A549 (cell line): ENCODE data around the gene RAB3B. TPM values are rescaled to one million over a fixed set of nuclear protein-coding genes. Genes with fewer than 3 reads are reported as not detected.
A peak's percentile ranks its signal among the peaks of the same experiment; 100 is the strongest.

ENCODE experiments used
- ATAC-seq, 2 experiments: fragments of 200-7000 bp in 1 of 2; fragments of >200 bp in 1 of 2; cut with Nextera tagmentation in 1 of 2; cut with Tn5 transposase in 1 of 2; 3 replicates each; pipeline versions ENCODE4 v1.8.0 to v1.9.1; 2018 to 2020; ENCODE audit warnings: mild to moderate bottlenecking in 1 of 2, moderate library complexity in 1 of 2
- CTCF ChIA-PET: fragments of 300-600 bp; sonication (Branson Sonifier 250); formaldehyde crosslinking; extraction: SDS; loops from one replicate; lab custom pipeline; 2021; ENCODE audit warnings: antibody characterized with exemption, inconsistent platforms; lab: Yijun Ruan, JAX
- POLR2A ChIA-PET: fragments of 350-600 bp; formaldehyde crosslinking; extraction: SDS; loops from one replicate; lab custom pipeline; 2021; ENCODE audit warnings: antibody characterized with exemption, inconsistent platforms; lab: Yijun Ruan, JAX
- DNase-seq, 2 experiments: peaks; one replicate each; pipeline versions ENCODE4 v3.0.0 to v3.0.0-alpha.2; 2011 to 2016; ENCODE audit warnings: low read depth in 1 of 2, low spot score in 1 of 2
- FAIRE-seq: peaks from 2 replicates; lab custom pipeline; 2011; peaks lifted over from hg19 to GRCh38; lab: Jason Lieb, UNC
- H3K27ac ChIP-seq, 2 experiments: fragments of >200 bp; sonication (Bioruptor Twin); formaldehyde crosslinking; 3 replicates each; pipeline ENCODE4 v1.5.1; 2016 to 2017
- H3K4me1 ChIP-seq: fragments of >200 bp; sonication (Bioruptor Twin); formaldehyde crosslinking; 3 replicates; pipeline ENCODE4 v1.6.1; 2016
- H3K4me2 ChIP-seq: fragments of >200 bp; sonication (Bioruptor Twin); formaldehyde crosslinking; 3 replicates; pipeline ENCODE4 v1.6.1; 2016
- H3K4me3 ChIP-seq: fragments of >200 bp; sonication (Bioruptor Twin); formaldehyde crosslinking; 3 replicates; pipeline ENCODE4 v1.5.1; 2016
- H3K9me3 ChIP-seq: fragments of >200 bp; sonication (Bioruptor Twin); formaldehyde crosslinking; 3 replicates; pipeline ENCODE4 v1.6.1; 2016
- CBX2 ChIP-seq: fragments of 200-600 bp; sonication (generic); IDR thresholded peaks from 2 replicates; pipeline ENCODE4 v1.6.1; 2016; ENCODE audit warnings: low read depth, mild to moderate bottlenecking, borderline replicate concordance
- CEBPB ChIP-seq, 2 experiments: fragments of >200 bp in 1 of 2; sonication (Bioruptor Twin) in 1 of 2; formaldehyde crosslinking in 1 of 2; IDR thresholded peaks; 2 replicates each; pipeline ENCODE4 v1.6.1; 2012 to 2016
- CHD4 ChIP-seq: fragments of 200-600 bp; sonication (generic); IDR thresholded peaks from 2 replicates; pipeline ENCODE4 v1.6.1; 2016; ENCODE audit warnings: antibody characterized with exemption, mild to moderate bottlenecking, borderline replicate concordance
- ESRRA ChIP-seq: fragments of 150-350 bp; IDR thresholded peaks from 2 replicates; pipeline ENCODE4 v1.6.1; 2014; ENCODE audit warnings: mild to moderate bottlenecking, low read length, borderline replicate concordance
- FOSB ChIP-seq: fragments of 250-450 bp; sonication (Bioruptor Pico); IDR thresholded peaks from 2 replicates; pipeline ENCODE4 v1.5.0; 2020; ENCODE audit warnings: mild to moderate bottlenecking, moderate library complexity
- HDAC2 ChIP-seq: fragments of 200-600 bp; sonication (generic); IDR thresholded peaks from 2 replicates; pipeline ENCODE4 v1.6.1; 2016
- HOXA7 ChIP-seq: fragments of 250-450 bp; sonication (Bioruptor Pico); IDR thresholded peaks from 2 replicates; pipeline ENCODE4 v1.5.0; 2020; ENCODE audit warnings: mild to moderate bottlenecking, moderate library complexity
- MAFK ChIP-seq: fragments of 450-650 bp; IDR thresholded peaks from 2 replicates; pipeline ENCODE4 v1.6.1; 2014; ENCODE audit not compliant: partially characterized antibody
- MAZ ChIP-seq: fragments of 150-350 bp; IDR thresholded peaks from 2 replicates; pipeline ENCODE4 v1.6.1; 2014; ENCODE audit warnings: antibody characterized with exemption, low read depth, low read length, borderline replicate concordance
- NPAS2 ChIP-seq: fragments of 250-450 bp; sonication (Bioruptor Pico); IDR thresholded peaks from 2 replicates; pipeline ENCODE4 v1.8.0; 2022; ENCODE audit warnings: mild to moderate bottlenecking, moderate library complexity, borderline replicate concordance
- NR3C1 ChIP-seq: fragments of >200 bp; sonication (Bioruptor Twin); formaldehyde crosslinking; IDR thresholded peaks from 3 replicates; pipeline ENCODE4 v1.6.1; 2017
- RAD21 ChIP-seq, 2 experiments: fragments of >200 bp in 1 of 2; sonication (Bioruptor Twin) in 1 of 2; formaldehyde crosslinking in 1 of 2; IDR thresholded peaks in 1 of 2; conservative IDR thresholded peaks in 1 of 2; 2 replicates in 1 of 2; 3 replicates in 1 of 2; pipeline ENCODE4 v1.6.1; 2012 to 2018; ENCODE audit warnings: inconsistent platforms in 1 of 2
- SREBF2 ChIP-seq: fragments of 450-650 bp; IDR thresholded peaks from 2 replicates; pipeline ENCODE4 v1.6.1; 2014; ENCODE audit warnings: mild to moderate bottlenecking, moderate library complexity
- TFCP2L1 ChIP-seq: fragments of 250-450 bp; sonication (Bioruptor Pico); IDR thresholded peaks from 2 replicates; pipeline ENCODE4 v1.5.0; 2021; ENCODE audit warnings: mild to moderate bottlenecking
- ZC3H11A ChIP-seq: fragments of 450-650 bp; IDR thresholded peaks from 2 replicates; pipeline ENCODE4 v1.6.1; 2014; ENCODE audit warnings: antibody characterized with exemption, mild to moderate bottlenecking
- ZFP36 ChIP-seq: fragments of 450-650 bp; IDR thresholded peaks from 2 replicates; pipeline ENCODE4 v1.6.1; 2014; ENCODE audit warnings: borderline replicate concordance; ENCODE audit not compliant: partially characterized antibody
- WGBS: methylation state at CpG from one replicate; pipeline ENCODE4 v1.1.6; 2017; ENCODE audit errors: missing lambda C conversion rate; 5-methylcytosine and 5-hydroxymethylcytosine counted together
- polyA plus RNA-seq, 4 experiments: library from polyadenylated mRNA; depleted of rRNA in 3 of 4; stranded (reverse); fragments of >200 nt; fragmentation: RNase III in 1 of 4; extraction: RNeasy Plus Mini Kit Qiagen cat#74134 plus additional on column Dnase treatment in 1 of 4; gene quantifications; 2 replicates in 3 of 4; 3 replicates in 1 of 4; pipeline ENCODE4 v1.2.3, GENCODE V29; 2011 to 2017
- TF ChIP-seq, protein P1 (sequence below): fragments of 250-450 bp; sonication (Bioruptor Pico); IDR thresholded peaks from 2 replicates; pipeline ENCODE4 v1.5.0; 2020; ENCODE audit warnings: low read depth, mild to moderate bottlenecking, moderate library complexity
- TF ChIP-seq, protein P2 (sequence below): fragments of 250-450 bp; sonication (Bioruptor Pico); IDR thresholded peaks from 2 replicates; pipeline ENCODE4 v1.5.0; 2021; ENCODE audit warnings: mild to moderate bottlenecking, moderate library complexity, borderline replicate concordance
- TF ChIP-seq, protein P3 (sequence below): fragments of 450-650 bp; IDR thresholded peaks from 2 replicates; pipeline ENCODE4 v1.6.1; 2014; ENCODE audit warnings: antibody characterized with exemption
- TF ChIP-seq, protein P4 (sequence below): fragments of >200 bp; sonication (Bioruptor Twin); formaldehyde crosslinking; IDR thresholded peaks from 3 replicates; pipeline ENCODE4 v1.6.1; 2016

The RAB3B gene
- polyA plus RNA-seq, 2 of the 4 experiments (the other 2 are of a cell fraction), result 6.9 to 15.1 TPM

DNA sequence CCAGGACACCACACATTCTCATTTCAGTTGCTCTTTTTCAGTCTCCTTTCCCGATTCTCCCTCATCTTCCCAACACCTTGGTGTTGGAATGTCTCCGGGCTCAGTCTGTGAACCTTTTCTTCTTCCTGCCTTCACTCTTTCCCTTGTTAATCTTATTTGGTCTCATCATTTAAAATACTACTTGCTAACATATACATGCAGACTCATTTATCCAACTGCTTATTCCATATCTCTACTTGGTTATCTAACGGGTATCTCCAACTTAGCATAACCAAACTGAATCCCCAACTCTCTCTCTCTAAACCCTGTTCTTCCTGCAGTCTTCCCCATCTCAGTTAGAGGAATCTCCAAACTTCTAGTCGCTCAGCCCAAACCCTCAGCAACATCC lies 26.2 kb downstream of the RAB3B start:
- TF ChIP-seq SREBF2, result no peak
- no peak for TF ChIP-seq TFCP2L1 (CRISPR knock-in tag)
- no peak for TF ChIP-seq NPAS2 (CRISPR knock-in tag)
- TF ChIP-seq CHD4, result no peak
- TF ChIP-seq MAFK, result no peak
- no peak for TF ChIP-seq HOXA7 (CRISPR knock-in tag)
- TF ChIP-seq, protein P1, sequence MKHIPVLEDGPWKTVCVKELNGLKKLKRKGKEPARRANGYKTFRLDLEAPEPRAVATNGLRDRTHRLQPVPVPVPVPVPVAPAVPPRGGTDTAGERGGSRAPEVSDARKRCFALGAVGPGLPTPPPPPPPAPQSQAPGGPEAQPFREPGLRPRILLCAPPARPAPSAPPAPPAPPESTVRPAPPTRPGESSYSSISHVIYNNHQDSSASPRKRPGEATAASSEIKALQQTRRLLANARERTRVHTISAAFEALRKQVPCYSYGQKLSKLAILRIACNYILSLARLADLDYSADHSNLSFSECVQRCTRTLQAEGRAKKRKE, result no peak
- no peak for TF ChIP-seq FOSB (CRISPR knock-in tag)
- no peak for TF ChIP-seq RAD21 (conservative IDR thresholded peaks at IDR 0.05 in 1 of 2, IDR thresholded peaks at IDR 0.05 in 1 of 2)
- no peak for TF ChIP-seq HDAC2
- TF ChIP-seq ZFP36, result no peak
- TF ChIP-seq, protein P2, sequence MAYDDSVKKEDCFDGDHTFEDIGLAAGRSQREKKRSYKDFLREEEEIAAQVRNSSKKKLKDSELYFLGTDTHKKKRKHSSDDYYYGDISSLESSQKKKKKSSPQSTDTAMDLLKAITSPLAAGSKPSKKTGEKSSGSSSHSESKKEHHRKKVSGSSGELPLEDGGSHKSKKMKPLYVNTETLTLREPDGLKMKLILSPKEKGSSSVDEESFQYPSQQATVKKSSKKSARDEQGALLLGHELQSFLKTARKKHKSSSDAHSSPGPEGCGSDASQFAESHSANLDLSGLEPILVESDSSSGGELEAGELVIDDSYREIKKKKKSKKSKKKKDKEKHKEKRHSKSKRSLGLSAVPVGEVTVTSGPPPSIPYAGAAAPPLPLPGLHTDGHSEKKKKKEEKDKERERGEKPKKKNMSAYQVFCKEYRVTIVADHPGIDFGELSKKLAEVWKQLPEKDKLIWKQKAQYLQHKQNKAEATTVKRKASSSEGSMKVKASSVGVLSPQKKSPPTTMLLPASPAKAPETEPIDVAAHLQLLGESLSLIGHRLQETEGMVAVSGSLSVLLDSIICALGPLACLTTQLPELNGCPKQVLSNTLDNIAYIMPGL (CRISPR knock-in tag), result no peak
- TF ChIP-seq CEBPB (IDR thresholded peaks at IDR 0.05), result no peak
- no peak for TF ChIP-seq MAZ
- TF ChIP-seq, protein P3, sequence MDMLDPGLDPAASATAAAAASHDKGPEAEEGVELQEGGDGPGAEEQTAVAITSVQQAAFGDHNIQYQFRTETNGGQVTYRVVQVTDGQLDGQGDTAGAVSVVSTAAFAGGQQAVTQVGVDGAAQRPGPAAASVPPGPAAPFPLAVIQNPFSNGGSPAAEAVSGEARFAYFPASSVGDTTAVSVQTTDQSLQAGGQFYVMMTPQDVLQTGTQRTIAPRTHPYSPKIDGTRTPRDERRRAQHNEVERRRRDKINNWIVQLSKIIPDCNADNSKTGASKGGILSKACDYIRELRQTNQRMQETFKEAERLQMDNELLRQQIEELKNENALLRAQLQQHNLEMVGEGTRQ, result no peak
- TF ChIP-seq, protein P4, sequence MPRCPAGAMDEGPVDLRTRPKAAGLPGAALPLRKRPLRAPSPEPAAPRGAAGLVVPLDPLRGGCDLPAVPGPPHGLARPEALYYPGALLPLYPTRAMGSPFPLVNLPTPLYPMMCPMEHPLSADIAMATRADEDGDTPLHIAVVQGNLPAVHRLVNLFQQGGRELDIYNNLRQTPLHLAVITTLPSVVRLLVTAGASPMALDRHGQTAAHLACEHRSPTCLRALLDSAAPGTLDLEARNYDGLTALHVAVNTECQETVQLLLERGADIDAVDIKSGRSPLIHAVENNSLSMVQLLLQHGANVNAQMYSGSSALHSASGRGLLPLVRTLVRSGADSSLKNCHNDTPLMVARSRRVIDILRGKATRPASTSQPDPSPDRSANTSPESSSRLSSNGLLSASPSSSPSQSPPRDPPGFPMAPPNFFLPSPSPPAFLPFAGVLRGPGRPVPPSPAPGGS, result no peak
- TF ChIP-seq ZC3H11A, result no peak
- no peak for TF ChIP-seq ESRRA
- TF ChIP-seq CBX2, result no peak
- no peak for TF ChIP-seq NR3C1
- no peak overlapping the region for H3K4me3 ChIP-seq
- no peak for DNase-seq
- H3K4me2 ChIP-seq, result 0 out of 3 replicates have a peak overlapping the region, but pooled peaks have one; percentile 17
- peak overlapping the region; percentile 48 to 65; a peak in 4 of 6 replicates for H3K27ac ChIP-seq
- H3K4me1 ChIP-seq, result peaks cover 22% of the 10 kb centered on the region
- FAIRE-seq, result no peak
- POLR2A ChIA-PET, result no interaction called here
- WGBS, result 96% methylated on average over 4 of the region's 4 CpGs
- no peak for ATAC-seq
- CTCF ChIA-PET, result no interaction called here
- H3K9me3 ChIP-seq, result no peaks in the 10 kb centered on the region

DNA sequence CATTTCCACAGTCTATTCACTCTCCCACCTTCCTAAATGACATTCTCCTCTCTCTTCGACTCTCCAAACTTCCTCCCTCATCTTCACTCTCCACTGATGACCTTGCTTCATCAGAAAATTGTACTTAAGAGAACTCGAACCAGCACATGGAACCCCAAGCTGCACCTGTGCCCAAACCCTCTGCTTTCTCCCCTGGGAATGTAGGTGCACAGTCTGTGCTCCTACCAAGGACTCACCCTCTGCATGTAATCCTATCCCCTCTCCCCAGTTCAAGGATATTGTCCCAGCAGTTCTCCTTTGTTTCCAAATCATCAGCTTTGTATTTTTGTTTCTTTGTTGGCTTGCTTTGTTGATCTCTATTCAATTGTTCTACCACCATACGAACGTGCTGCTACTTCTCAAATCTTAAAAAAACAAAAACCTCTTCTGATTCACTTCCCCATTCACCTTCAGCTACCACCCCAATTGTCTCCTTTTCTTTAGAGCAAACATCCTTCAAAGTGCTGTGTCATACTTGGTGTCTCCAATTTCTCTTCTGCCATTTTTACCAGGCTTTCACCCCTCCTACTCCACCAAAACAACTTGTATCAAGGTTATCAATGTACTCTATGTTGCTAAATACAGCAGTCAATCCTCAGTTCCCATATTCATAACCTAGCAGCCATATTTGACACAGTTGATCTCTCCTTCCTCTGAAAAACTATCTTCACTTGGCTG lies 26.8 kb downstream of the RAB3B start:
- Histone ChIP-seq H3K4me2 (0 out of 3 replicates have a peak overlapping the region, but pooled peaks have one; percentile 17), H3K27ac (peak overlapping the region; percentile 48 to 65; a peak in 5 of 6 replicates), H3K9me3 (no peaks in the 10 kb centered on the region), H3K4me3 (no peak overlapping the region), H3K4me1 (peaks cover 16% of the 10 kb centered on the region)
- TF ChIP-seq MAFK, result peak; percentile 37
- TF ChIP-seq NR3C1, result no peak
- CTCF ChIA-PET, result interaction anchor here (0.8 kb wide), 1 partner anchor 10 kb away, joined by 3 read pairs; no protein-coding TSS in a partner anchor
- 67% methylated on average over 4 of the region's 4 CpGs for WGBS
- POLR2A ChIA-PET, result no interaction called here
- ATAC-seq, result no peak
- DNase-seq, result no peak
- FAIRE-seq, result no peak
